DOHH2 (cell line): Measurements from ENCODE around the gene ZNF346.

Source experiments
- EZH2phosphoT487 ChIP-seq: fragments of 200-600 bp; sonication (generic); IDR thresholded peaks from 2 replicates; pipeline ENCODE4 v1.6.1; 2017; ENCODE audit warnings: borderline replicate concordance, mild to moderate bottlenecking, antibody characterized with exemption, low read length, moderate library complexity, mixed read lengths
- TF ChIP-seq, protein P1 (sequence below): fragments of 200-600 bp; sonication (generic); IDR thresholded peaks from one replicate; pipeline ENCODE4 v1.5.1; 2014; ENCODE audit warnings: antibody characterized with exemption, mild to moderate bottlenecking, low read depth, low read length; ENCODE audit not compliant: poor library complexity, severe bottlenecking

DNA sequence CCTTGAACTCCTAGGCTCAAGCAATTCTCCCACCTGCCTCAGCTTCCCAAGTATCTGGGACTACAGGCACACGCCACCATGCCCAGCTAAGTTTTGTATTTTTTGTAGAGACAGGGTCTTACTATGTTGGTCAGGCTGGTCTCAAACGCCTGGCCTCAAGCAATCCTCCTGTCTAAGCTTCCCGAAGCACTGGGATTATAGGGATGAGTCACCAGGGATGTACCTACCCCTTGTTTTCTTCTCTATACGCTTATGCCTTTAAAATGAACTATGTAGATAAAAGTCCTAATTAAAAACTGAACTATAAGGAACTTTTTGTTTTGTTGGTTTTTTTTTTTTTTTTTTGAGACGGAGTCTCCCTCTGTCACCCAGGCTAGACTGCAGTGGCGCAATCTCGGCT lies 41.7 kb upstream of the ZNF346 start:
- TF ChIP-seq, protein P1, sequence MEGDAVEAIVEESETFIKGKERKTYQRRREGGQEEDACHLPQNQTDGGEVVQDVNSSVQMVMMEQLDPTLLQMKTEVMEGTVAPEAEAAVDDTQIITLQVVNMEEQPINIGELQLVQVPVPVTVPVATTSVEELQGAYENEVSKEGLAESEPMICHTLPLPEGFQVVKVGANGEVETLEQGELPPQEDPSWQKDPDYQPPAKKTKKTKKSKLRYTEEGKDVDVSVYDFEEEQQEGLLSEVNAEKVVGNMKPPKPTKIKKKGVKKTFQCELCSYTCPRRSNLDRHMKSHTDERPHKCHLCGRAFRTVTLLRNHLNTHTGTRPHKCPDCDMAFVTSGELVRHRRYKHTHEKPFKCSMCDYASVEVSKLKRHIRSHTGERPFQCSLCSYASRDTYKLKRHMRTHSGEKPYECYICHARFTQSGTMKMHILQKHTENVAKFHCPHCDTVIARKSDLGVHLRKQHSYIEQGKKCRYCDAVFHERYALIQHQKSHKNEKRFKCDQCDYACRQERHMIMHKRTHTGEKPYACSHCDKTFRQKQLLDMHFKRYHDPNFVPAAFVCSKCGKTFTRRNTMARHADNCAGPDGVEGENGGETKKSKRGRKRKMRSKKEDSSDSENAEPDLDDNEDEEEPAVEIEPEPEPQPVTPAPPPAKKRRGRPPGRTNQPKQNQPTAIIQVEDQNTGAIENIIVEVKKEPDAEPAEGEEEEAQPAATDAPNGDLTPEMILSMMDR: no peak
- no peak for TF ChIP-seq EZH2phosphoT487
